ENCODE data around the gene RFWD3. TPM values are rescaled to one million over a fixed set of nuclear protein-coding genes. Genes with fewer than 3 reads are reported as not detected.
A peak's percentile ranks its signal among the peaks of the same experiment; 100 is the strongest.

The RFWD3 gene
- total and polyA plus RNA-seq, 2 of the 13 experiments (the other 11 are each of a cell fraction or from before 2014, with no cell fraction given), result 23.4 to 62.6 TPM

DNA sequence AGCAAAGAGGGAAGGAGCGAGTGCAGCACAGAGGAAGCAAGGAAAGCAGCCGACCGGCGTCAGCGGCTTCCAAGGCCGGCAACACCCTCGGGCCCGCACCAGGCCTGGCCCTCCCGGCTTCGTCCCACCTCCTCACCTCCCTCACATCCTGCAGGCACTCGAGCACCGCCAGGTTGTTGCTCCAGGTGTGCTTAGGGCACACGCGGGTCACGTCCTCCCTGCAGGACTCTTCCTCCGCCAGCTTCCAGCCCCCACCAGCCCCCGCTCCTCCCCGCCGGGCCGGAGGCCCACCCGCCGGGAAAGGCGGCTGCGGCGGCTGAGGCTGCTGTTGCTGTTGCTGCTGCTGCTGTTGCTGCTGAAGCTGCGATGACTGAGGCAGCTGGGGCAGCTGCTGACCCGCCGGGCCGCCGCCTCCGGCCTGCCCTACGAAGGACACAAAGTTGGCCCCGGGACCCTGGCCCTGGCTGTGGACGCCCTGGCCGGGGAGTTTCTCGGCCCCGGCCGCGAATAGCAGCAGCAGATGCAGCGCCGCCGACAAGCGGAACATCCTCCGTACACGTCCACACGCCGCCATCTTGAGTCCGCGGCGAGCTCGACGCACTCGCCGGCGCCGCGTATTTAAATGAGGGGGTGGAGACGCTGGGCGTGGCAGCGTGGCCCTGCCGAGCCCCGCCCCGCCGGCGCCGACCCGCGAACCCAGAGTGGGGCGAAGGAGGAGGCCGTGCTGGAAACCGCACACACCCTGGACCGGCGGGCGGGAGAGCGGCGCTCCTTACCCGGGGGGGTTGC is 60.0 kb downstream of the RFWD3 start, which contains the start of gene GLG1 (continued):
- TF ChIP-seq RARG (CRISPR knock-in tag; IDR thresholded peaks at IDR 0.05; ENCODE audit: low read depth) (0 out of 2 replicates have a peak, but pooled peaks have one; percentile 42), CBX2 (IDR thresholded peaks at IDR 0.05; ENCODE audit: low read depth, low read length) (no peak), CBX2 (CRISPR knock-in tag; IDR thresholded peaks at IDR 0.05; ENCODE audit: low read depth) (0 out of 2 replicates have a peak, but pooled peaks have one; percentile 53), ZNF329 (CRISPR knock-in tag; IDR thresholded peaks at IDR 0.05; ENCODE audit: low read depth) (no peak), PATZ1 (CRISPR knock-in tag; IDR thresholded peaks at IDR 0.05) (peak; percentile 80), ARID2 (CRISPR knock-in tag; IDR thresholded peaks at IDR 0.05; ENCODE audit: borderline replicate concordance) (peak; percentile 51), BCL6 (CRISPR knock-in tag; IDR thresholded peaks at IDR 0.05) (peak; percentile 64), ZEB1 (IDR thresholded peaks at IDR 0.05; ENCODE audit: insufficient replicate concordance, low read depth) (peak; percentile 18), GATA4 (IDR thresholded peaks at IDR 0.05; ENCODE audit: borderline replicate concordance, low read depth) (peak; percentile 86), ARNT2 (CRISPR knock-in tag; IDR thresholded peaks at IDR 0.05; ENCODE audit: low read depth) (peak; percentile 94), SMARCC2 (IDR thresholded peaks at IDR 0.05) (no peak), CHD4 (IDR thresholded peaks at IDR 0.05; ENCODE audit: borderline replicate concordance, low read length) (no peak)
- TF ChIP-seq, protein P1, sequence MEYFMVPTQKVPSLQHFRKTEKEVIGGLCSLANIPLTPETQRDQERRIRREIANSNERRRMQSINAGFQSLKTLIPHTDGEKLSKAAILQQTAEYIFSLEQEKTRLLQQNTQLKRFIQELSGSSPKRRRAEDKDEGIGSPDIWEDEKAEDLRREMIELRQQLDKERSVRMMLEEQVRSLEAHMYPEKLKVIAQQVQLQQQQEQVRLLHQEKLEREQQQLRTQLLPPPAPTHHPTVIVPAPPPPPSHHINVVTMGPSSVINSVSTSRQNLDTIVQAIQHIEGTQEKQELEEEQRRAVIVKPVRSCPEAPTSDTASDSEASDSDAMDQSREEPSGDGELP (IDR thresholded peaks at IDR 0.05; ENCODE audit: borderline replicate concordance, low read depth), result no peak
- TF ChIP-seq, protein P2, sequence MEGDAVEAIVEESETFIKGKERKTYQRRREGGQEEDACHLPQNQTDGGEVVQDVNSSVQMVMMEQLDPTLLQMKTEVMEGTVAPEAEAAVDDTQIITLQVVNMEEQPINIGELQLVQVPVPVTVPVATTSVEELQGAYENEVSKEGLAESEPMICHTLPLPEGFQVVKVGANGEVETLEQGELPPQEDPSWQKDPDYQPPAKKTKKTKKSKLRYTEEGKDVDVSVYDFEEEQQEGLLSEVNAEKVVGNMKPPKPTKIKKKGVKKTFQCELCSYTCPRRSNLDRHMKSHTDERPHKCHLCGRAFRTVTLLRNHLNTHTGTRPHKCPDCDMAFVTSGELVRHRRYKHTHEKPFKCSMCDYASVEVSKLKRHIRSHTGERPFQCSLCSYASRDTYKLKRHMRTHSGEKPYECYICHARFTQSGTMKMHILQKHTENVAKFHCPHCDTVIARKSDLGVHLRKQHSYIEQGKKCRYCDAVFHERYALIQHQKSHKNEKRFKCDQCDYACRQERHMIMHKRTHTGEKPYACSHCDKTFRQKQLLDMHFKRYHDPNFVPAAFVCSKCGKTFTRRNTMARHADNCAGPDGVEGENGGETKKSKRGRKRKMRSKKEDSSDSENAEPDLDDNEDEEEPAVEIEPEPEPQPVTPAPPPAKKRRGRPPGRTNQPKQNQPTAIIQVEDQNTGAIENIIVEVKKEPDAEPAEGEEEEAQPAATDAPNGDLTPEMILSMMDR (CRISPR knock-in tag; IDR thresholded peaks at IDR 0.05), result peak; percentile 37
- TF ChIP-seq, protein P3, sequence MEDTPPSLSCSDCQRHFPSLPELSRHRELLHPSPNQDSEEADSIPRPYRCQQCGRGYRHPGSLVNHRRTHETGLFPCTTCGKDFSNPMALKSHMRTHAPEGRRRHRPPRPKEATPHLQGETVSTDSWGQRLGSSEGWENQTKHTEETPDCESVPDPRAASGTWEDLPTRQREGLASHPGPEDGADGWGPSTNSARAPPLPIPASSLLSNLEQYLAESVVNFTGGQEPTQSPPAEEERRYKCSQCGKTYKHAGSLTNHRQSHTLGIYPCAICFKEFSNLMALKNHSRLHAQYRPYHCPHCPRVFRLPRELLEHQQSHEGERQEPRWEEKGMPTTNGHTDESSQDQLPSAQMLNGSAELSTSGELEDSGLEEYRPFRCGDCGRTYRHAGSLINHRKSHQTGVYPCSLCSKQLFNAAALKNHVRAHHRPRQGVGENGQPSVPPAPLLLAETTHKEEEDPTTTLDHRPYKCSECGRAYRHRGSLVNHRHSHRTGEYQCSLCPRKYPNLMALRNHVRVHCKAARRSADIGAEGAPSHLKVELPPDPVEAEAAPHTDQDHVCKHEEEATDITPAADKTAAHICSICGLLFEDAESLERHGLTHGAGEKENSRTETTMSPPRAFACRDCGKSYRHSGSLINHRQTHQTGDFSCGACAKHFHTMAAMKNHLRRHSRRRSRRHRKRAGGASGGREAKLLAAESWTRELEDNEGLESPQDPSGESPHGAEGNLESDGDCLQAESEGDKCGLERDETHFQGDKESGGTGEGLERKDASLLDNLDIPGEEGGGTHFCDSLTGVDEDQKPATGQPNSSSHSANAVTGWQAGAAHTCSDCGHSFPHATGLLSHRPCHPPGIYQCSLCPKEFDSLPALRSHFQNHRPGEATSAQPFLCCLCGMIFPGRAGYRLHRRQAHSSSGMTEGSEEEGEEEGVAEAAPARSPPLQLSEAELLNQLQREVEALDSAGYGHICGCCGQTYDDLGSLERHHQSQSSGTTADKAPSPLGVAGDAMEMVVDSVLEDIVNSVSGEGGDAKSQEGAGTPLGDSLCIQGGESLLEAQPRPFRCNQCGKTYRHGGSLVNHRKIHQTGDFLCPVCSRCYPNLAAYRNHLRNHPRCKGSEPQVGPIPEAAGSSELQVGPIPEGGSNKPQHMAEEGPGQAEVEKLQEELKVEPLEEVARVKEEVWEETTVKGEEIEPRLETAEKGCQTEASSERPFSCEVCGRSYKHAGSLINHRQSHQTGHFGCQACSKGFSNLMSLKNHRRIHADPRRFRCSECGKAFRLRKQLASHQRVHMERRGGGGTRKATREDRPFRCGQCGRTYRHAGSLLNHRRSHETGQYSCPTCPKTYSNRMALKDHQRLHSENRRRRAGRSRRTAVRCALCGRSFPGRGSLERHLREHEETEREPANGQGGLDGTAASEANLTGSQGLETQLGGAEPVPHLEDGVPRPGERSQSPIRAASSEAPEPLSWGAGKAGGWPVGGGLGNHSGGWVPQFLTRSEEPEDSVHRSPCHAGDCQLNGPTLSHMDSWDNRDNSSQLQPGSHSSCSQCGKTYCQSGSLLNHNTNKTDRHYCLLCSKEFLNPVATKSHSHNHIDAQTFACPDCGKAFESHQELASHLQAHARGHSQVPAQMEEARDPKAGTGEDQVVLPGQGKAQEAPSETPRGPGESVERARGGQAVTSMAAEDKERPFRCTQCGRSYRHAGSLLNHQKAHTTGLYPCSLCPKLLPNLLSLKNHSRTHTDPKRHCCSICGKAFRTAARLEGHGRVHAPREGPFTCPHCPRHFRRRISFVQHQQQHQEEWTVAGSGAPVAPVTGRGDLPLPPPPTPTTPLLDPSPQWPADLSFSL (CRISPR knock-in tag; IDR thresholded peaks at IDR 0.05), result no peak
- TF ChIP-seq, protein P4, sequence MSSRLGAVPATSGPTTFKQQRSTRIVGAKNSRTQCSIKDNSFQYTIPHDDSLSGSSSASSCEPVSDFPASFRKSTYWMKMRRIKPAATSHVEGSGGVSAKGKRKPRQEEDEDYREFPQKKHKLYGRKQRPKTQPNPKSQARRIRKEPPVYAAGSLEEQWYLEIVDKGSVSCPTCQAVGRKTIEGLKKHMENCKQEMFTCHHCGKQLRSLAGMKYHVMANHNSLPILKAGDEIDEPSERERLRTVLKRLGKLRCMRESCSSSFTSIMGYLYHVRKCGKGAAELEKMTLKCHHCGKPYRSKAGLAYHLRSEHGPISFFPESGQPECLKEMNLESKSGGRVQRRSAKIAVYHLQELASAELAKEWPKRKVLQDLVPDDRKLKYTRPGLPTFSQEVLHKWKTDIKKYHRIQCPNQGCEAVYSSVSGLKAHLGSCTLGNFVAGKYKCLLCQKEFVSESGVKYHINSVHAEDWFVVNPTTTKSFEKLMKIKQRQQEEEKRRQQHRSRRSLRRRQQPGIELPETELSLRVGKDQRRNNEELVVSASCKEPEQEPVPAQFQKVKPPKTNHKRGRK (CRISPR knock-in tag; IDR thresholded peaks at IDR 0.05), result no peak

All from HepG2 (cell line).